Suppressor macrophage (primary cell): ENCODE measurements around the gene CDK5.
"Not testable (repeated sequence)": the region's sequence is repeated elsewhere in the genome, so short reads cannot be mapped to it uniquely, and the experiment has no call there.

Source experiments
- DNase-seq, 4 experiments: peaks; one replicate each; pipeline ENCODE4 v3.0.0-alpha.2; 2020 to 2022

The CDK5 gene

GRCh38 chr7:151056666-151057505 lies 811 bp downstream of the CDK5 start:
- DNase-seq: no peak

GRCh38 chr7:151056283-151056665 lies 1.4 kb downstream of the CDK5 start:
- no peak for DNase-seq

GRCh38 chr7:151053751-151054150 lies 3.9 kb downstream of the CDK5 start:
- DNase-seq: no peak

- DNase-seq: peak; percentile 44 to 77 (median 64)
These were observed 4.6 kb downstream of the CDK5 start for GRCh38 chr7:151053096-151053495.

GRCh38 chr7:151051108-151051507 lies 6.6 kb downstream of the CDK5 start:
- peak; percentile 71 to 88 (median 78) for DNase-seq

GRCh38 chr7:151048911-151049463 lies 8.7 kb downstream of the CDK5 start:
- no peak for DNase-seq

GRCh38 chr7:151047976-151048815 lies 9.5 kb downstream of the CDK5 start, which contains the start of gene ASIC3:
Gene ASIC3, plus strand, starts transcription at chr7:151048531. Its CDS starts 355 bp downstream, at chr7:151048886.
- DNase-seq: no peak

- DNase-seq: peak; percentile 29 to 59 (median 42)
These were observed 10.8 kb downstream of the CDK5 start for GRCh38 chr7:151046603-151047573.

GRCh38 chr7:151045967-151046366 lies 11.7 kb downstream of the CDK5 start:
- no peak for DNase-seq

- DNase-seq: no peak
These were observed 12.4 kb downstream of the CDK5 start for GRCh38 chr7:151045262-151045661.

GRCh38 chr7:151043959-151044358 lies 13.7 kb downstream of the CDK5 start:
- no peak for DNase-seq

- DNase-seq: not testable (repeated sequence)
These were observed 14.2 kb downstream of the CDK5 start for GRCh38 chr7:151043449-151043848.

GRCh38 chr7:151040616-151041375 lies 16.9 kb downstream of the CDK5 start:
- DNase-seq: no peak

GRCh38 chr7:151039850-151040548 lies 17.7 kb downstream of the CDK5 start:
- DNase-seq: peak; percentile 63 to 85 (median 76)

- peak; percentile 91 to 97 (median 96) for DNase-seq
These were observed 18.5 kb downstream of the CDK5 start for GRCh38 chr7:151038951-151039849.

GRCh38 chr7:151035902-151036301 lies 21.8 kb downstream of the CDK5 start:
- DNase-seq: no peak

- DNase-seq: peak; percentile 75 to 88 (median 86)
These were observed 22.5 kb downstream of the CDK5 start for GRCh38 chr7:151035026-151035717.

- DNase-seq: no peak
These were observed 23.2 kb downstream of the CDK5 start for GRCh38 chr7:151034312-151035025.
